NCI-H2107 (cell line): Measurements from ENCODE around the gene ANP32B.

Experiments used
- DNase-seq: peaks from one replicate; lab custom pipeline; 2025; lab: John Stamatoyannopoulos, UW

ANP32B gene

GRCh38 chr9:98031169-98031568, 48.0 kb downstream of the ANP32B start:
- no peak for DNase-seq

- no peak for DNase-seq
Measured at GRCh38 chr9:98031935-98032334, 48.8 kb downstream of the ANP32B start.

GRCh38 chr9:98034593-98035546, 51.7 kb downstream of the ANP32B start:
- peak; percentile 7 for DNase-seq

- DNase-seq, result no peak
Measured at GRCh38 chr9:98037357-98037756, 54.2 kb downstream of the ANP32B start.

GRCh38 chr9:98038958-98039357, 55.8 kb downstream of the ANP32B start:
- no peak for DNase-seq

GRCh38 chr9:98039607-98040017, 56.5 kb downstream of the ANP32B start:
- no peak for DNase-seq

- no peak for DNase-seq
Measured at GRCh38 chr9:98040212-98040611, 57.1 kb downstream of the ANP32B start.

- DNase-seq, result no peak
Measured at GRCh38 chr9:98043915-98044314, 60.8 kb downstream of the ANP32B start.

GRCh38 chr9:98045234-98046179, 62.4 kb downstream of the ANP32B start:
- no peak for DNase-seq

- DNase-seq, result no peak
Measured at GRCh38 chr9:98046180-98046543, 63.0 kb downstream of the ANP32B start.

- no peak for DNase-seq
Measured at GRCh38 chr9:98047002-98047401, 63.9 kb downstream of the ANP32B start.

- DNase-seq, result no peak
Measured at GRCh38 chr9:98049288-98050072, 66.3 kb downstream of the ANP32B start.

- no peak for DNase-seq
Measured at GRCh38 chr9:98050351-98050750, 67.2 kb downstream of the ANP32B start.

- DNase-seq, result no peak
Measured at GRCh38 chr9:98054376-98054951, 71.3 kb downstream of the ANP32B start.

GRCh38 chr9:98056269-98057137, 73.4 kb downstream of the ANP32B start, which contains the start of gene NANS:
NANS (plus strand) TSS chr9:98056732; CDS start chr9:98056809, 77 bp downstream.
- peak; percentile 75 for DNase-seq

GRCh38 chr9:98057138-98057799, 74.1 kb downstream of the ANP32B start:
- no peak for DNase-seq

- DNase-seq, result no peak
Measured at GRCh38 chr9:98062161-98062560, 79.0 kb downstream of the ANP32B start.

GRCh38 chr9:98064623-98065392, 81.7 kb downstream of the ANP32B start:
- DNase-seq, result no peak
